Spleen (tissue), 7 donors: ENCODE measurements around the gene ATP10D.

Experiments used
- POLR2A ChIP-seq, 3 donors: fragments of 450-650 bp; IDR thresholded peaks; one replicate each; pipeline ENCODE4 v1.5.1; 2017; ENCODE audit warnings: antibody characterized with exemption in 3 of 3, mild to moderate bottlenecking in 1 of 3
- POLR2AphosphoS5 ChIP-seq, 3 donors: sonication (generic); formaldehyde crosslinking; IDR thresholded peaks; one replicate each; pipeline ENCODE4 v1.5.1; 2017; ENCODE audit warnings: antibody characterized with exemption in 3 of 3
- TF ChIP-seq, protein P1 (sequence below), 11 experiments: fragments of 200-600 bp in 7 of 11; fragments of 450-650 bp in 4 of 11; sonication (generic) in 4 of 11; IDR thresholded peaks in 8 of 11; conservative IDR thresholded peaks in 3 of 11; 1 replicate in 7 of 11; 2 replicates in 4 of 11; pipeline versions ENCODE4 v1.4.0 to v1.8.0; 2016 to 2021; ENCODE audit warnings: antibody characterized with exemption in 11 of 11, inconsistent platforms in 4 of 11, mild to moderate bottlenecking in 1 of 11
- donor health status: DM: no; HTN: no; CAD: no; lungs with moderate emphysema.
- donor health status: DM: no; HTN: no; CAD: no.
- donor health status: DM: no; HTN: no; CAD: no.

DNA sequence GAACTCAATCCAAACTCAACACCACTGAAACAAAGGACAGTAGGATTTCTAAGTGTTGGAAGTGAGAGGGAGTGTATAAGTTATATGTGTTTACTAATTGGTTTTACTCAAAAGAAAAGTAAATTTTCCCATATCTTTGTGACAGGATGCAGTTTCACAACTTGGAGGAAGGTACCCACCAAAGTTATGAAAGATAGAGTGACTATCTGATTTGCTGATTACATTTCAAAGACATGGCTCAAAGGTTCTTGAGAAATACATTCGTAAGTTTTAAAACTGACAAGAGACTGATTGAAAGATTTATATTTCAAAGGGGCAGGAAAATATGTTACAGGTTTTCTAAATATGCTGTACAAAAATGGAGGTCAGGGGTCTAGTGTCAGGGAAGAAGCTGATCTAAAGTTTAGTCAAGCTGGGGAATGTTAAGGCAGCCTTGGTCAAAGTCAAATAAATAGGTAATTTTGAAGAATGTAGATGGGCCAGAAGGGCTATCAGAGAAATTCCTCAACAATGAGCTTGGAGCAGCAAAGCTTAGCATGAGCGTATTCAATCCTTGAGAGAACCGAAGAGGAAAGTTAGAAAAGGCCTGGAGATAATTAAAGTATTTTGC, 11.8 kb upstream of the ATP10D start:
- TF ChIP-seq, protein P1, sequence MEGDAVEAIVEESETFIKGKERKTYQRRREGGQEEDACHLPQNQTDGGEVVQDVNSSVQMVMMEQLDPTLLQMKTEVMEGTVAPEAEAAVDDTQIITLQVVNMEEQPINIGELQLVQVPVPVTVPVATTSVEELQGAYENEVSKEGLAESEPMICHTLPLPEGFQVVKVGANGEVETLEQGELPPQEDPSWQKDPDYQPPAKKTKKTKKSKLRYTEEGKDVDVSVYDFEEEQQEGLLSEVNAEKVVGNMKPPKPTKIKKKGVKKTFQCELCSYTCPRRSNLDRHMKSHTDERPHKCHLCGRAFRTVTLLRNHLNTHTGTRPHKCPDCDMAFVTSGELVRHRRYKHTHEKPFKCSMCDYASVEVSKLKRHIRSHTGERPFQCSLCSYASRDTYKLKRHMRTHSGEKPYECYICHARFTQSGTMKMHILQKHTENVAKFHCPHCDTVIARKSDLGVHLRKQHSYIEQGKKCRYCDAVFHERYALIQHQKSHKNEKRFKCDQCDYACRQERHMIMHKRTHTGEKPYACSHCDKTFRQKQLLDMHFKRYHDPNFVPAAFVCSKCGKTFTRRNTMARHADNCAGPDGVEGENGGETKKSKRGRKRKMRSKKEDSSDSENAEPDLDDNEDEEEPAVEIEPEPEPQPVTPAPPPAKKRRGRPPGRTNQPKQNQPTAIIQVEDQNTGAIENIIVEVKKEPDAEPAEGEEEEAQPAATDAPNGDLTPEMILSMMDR (IDR thresholded peaks at IDR 0.05 in 8 of 11, conservative IDR thresholded peaks at IDR 0.05 in 3 of 11) = no peak
- no peak for TF ChIP-seq POLR2AphosphoS5 (IDR thresholded peaks at IDR 0.05)
- TF ChIP-seq POLR2A (IDR thresholded peaks at IDR 0.05) = no peak
